ENCODE data around the gene STK40.

Gene STK40

DNA sequence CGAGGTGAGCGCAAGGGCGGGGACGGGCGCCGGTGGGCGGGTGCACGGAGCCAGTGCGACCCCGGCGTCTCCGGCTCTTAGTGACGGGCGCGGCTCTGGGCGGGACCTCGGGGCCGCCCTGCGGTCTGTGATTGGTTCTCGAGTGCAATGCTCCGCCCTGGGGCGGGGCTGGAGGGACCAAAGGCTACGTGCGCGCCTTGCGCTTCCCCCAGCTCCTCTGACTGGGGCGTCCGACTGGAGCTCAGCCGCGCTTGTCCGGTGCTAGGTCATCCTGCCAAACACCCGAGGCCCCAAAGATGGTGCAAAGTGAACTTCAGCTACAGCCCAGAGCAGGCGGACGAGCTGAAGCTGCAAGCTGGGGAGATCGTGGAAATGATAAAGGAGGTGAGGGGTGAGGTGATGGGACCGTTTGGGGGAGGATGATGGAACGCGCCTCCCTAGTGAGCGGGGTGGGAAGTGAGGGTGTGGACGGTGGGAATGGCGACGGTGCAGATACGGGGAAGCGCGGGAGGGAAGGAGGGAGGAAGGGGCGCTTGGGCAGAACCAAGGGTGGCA lies 78.7 kb downstream of the STK40 start:
- DNase-seq: peak; percentile 89

DNA sequence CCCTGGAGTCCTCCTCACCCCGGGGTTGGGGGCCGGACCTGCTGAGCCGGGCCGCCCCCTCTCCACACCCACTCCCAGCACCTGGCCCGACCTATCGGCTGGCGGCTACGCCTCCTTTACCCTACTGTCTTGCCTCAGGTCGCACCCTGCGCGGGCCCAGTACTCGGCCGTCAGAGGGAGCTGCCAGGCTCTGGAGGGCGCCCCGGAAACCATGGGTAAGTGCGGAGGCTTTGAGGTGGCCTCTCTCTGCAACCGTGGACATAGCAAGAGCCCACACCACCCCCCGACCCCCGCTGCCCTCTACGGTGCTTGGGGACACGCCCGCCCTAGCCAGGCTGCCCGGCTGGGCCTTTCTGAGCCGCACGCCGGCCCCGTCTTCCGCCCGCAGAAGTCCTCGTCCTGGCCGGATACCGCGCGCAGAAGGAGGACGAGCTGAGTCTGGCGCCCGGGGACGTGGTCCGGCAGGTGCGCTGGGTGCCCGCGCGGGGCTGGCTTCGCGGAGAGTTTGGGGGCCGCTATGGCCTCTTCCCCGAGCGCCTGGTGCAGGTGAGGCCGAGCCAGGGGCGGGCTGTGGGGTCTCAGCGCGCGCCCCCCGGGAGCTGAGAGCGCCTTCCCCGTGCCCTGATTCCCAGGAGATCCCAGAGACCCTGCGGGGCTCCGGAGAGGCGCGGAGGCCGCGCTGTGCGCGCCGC lies 79.4 kb downstream of the STK40 start, which contains the start of gene SH3D21:
TSS of gene SH3D21 (plus strand) at position 159 of the 692 bp plus-strand sequence. CDS start at position 212, 53 bp downstream.
- peak; percentile 36 for DNase-seq

DNA sequence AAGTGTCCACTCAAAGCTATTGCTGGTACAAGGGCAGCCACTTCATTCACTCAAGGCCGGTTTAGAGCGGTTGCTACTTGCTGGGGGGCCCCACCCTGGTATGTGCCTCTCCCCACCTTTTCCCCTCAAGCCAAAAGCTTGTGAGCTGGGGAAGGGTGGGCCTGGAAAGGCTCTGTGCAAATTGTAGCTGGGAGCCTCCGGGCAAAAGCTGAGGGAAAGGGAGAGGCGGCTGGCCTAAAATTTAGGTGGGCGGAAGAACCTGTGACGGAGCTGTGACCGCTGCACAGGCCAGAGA lies 79.9 kb downstream of the STK40 start:
- DNase-seq: no peak

DNA sequence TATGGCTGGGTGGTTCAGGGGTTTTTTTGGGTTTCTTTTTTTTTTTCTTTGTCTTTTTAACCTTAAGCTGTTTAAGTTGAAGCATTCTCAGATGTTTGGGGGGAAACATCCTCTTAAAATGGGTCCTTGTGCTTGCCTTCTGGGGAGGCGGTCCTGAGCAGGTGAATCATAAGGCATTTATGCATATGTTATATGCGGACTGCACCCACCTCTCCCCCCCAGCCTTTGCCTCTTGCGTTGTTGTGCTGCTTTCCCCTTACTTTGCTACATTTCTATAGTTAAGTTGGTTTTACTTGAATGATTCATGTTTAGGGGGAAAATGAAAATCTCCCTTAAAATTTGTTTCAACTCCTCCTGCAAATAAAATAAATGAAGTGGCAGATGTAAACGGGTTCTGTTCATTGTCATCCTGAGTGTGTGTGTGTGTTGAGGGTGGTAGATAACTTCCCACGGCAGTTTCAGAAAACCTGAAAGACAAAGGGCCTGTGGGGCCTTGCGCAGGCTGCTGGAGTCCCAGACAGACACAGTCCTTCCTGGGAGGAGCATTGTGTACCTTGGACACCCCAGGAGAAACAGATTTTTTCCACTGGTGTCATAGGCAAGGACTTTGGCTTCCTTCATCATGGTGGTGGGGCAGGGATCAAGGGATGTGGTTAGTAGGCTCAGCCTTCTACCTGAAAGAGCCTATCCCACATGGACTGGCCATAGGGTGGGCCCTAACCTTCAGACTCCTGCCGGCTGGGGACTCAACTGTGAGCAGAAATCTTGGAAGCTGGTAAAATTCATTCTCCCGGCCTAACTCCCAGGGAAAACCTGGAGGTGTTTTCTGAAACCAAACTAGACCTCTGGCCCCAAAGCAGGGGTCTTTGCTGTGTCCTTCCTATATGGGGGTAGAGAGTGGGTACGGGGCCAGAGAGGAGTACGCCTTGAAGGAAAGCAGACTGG lies 80.5 kb downstream of the STK40 start:
- DNase-seq: no peak

DNA sequence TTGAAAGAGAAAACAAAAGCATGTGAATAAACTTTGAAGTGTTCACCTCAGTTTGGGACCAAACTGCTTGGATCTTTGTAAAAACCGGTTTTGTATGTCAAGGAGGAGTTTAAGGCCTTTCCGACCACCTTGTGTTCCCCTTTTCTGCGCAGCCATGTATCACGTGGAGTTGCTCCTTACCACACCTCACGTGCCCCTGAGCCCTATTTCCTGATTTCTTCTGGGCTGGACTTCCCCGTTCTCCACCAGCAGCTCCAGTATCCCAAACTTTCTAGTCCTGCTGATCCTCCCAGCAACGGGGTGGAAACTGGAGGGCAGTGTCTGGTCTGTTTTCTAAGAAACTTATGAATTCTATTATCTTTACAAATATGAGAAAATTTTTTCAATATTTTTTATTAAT lies 81.2 kb downstream of the STK40 start:
- DNase-seq: no peak

DNA sequence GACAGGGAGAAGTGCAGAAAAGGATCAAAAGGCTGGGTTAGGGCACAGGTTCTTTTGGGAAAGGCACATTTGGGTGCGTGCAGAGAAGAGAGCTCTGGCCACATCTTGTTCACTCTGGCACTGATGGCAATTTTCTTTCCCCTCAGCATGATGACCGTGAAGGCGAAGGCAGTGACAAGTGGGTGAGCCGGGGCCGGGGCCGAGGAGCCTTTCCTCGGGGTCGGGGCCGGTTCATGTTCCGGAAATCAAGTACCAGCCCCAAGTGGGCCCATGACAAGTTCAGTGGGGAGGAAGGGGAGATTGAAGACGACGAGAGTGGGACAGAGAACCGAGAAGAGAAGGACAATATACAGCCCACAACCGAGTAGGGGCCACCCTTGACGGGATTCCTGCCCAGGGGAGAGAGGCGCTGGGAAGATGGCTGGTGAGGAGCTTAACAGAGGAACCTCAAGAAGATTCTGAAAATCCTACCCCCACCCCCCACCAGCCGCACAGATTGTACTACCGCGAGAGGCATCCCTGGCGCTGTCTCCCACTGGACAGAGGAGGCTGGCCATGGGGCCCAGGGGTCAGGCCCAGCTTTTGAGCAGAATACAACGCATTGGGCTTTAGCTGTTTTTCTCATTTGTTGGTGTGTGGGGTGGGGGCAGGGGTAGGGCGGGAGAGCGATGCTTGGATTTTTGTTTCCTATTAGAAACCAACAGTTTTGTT lies 81.9 kb downstream of the STK40 start:
- DNase-seq: no peak

DNA sequence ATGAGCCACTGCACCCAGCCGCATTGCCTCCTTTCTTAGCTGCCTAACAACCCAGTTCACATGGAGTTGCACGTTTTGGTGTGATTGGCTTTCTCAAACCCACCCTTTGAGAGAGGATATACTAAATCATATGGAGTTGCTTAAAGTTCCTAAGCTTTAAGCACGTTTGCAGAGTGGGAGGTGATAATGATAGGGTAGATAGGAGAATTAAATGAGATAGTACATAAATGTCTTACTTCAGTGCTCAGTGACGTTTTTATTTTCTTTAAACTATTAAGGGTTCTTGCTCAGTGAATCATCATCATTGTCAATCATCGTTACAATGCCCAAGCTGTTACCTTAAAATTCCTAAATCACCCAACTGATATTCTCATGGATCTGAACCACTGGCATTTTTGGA lies 82.5 kb downstream of the STK40 start:
- no peak for DNase-seq

DNA sequence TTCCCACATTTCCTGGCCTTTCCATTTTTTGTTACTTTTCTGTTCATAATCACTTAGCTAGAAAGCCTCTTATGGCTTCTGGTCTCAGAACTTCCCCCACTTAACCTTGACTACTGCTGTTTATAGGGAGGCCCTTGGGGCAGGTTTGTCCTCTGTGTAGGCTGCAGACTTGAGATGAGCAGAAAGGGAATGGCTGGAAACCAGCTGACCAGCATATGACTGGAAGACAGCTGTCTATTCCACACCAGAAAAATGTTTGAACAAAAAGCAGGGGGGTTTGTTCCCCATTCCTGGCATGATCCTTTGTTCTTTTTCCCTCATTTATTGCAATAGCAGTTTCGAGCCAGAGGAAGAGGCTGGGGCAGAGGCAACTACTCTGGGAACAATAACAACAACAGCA lies 84.5 kb downstream of the STK40 start:
- no peak for DNase-seq

DNA sequence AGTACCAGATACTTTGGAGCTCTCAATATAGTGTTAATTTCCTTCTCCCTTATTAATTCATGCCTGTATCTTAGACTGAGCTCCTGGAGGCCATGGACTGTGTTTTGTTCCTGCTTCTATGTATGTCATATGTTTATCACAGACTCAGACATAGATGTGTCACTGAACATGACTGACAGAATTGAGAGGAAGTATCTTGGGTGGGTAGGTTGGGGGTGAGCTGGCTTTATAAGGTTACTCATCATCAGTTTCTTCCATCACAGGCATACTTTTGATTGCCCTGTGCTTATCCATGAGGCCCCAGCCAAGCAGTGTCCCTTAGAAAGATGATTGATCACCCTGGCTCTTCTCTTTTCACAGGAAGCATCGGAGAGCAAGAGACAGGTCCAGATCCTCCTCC lies 85.2 kb downstream of the STK40 start:
- DNase-seq: no peak

DNA sequence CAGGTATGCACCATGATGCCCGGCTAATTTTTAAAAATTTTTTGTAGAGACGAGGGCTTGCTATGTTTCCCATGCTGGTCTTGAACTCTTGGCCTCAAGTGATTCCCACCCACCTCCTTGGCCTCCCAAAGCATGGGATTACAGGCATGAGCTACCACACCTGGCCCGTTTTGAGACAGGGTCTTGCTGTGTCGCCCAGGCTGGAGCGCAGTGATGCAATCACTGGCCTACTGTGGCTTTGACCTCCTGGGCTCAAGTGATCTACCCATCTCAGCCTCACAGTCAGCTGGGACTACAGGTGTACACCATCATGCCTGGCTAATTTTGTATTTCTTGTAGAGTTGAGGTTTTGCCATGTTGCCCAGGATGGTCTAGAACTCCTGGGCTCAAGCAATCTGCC lies 87.1 kb downstream of the STK40 start:
- DNase-seq: no peak

DNA sequence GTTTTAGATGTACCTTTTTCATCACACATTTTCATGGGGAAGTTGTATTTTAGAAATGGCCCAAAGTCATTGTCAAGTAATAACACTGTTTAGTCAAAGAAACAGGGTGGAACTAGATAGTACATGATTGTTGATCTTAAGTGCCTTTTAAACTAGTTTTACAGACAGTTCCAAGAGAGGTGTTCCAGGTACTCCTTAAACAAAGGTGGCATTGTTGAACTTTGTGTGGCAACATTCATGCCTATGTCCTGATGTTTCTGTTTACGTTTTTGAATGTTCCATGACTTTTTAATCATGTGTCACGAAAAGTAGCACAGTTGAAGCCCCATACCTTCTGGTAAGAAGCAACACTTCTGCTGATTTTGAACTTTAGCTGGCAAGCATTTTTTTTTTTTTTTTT lies 88.7 kb downstream of the STK40 start:
- DNase-seq: no peak

DNA sequence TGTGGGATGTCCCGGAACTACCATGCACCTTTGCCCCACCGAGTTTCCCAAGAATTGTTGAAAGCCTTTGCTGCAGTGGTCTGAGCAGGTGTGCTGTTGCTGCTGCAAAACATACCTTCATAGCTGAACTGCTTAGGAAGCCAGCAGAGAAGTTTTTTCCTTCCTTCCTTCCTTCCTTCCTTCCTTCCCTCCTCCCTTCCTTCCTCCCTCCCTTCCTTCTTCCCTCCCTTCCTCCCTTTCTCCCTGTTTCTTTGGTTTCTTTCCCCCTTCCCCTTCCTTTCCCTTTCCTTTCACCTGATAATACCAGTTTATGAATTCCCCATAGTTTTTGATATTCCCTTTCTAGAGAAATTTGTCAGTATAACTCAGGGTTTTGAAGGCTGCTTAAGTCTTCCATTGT lies 90.3 kb downstream of the STK40 start:
- no peak for DNase-seq

All from effector CD4-positive, alpha-beta T cell (primary cell).